Liver (tissue), 9 donors: ENCODE results near the gene ZNF768. TPM values are rescaled to one million over a fixed set of nuclear protein-coding genes. Genes with fewer than 3 reads are reported as not detected.

Experiments used
- DNase-seq: peaks from one replicate; pipeline ENCODE4 v3.0.0-alpha.2; 2017; ENCODE audit warnings: low spot score
- H3K27ac ChIP-seq, 2 donors: one replicate each; pipeline ENCODE4 v1.7.0; 2013; ENCODE audit warnings: inconsistent platforms in 2 of 2, low read length in 2 of 2, control low read depth in 1 of 2, low read depth in 1 of 2, mild to moderate bottlenecking in 1 of 2
- H3K27me3 ChIP-seq, 4 donors: one replicate each; pipeline versions ENCODE4 v1.6.1 to v1.7.0; 2013; ENCODE audit warnings: low read length in 3 of 4, inconsistent platforms in 1 of 4, mild to moderate bottlenecking in 1 of 4, moderate library complexity in 1 of 4; ENCODE audit not compliant: control insufficient read depth in 4 of 4, insufficient read depth in 4 of 4
- H3K36me3 ChIP-seq, 4 donors: one replicate each; pipeline versions ENCODE4 v1.6.1 to v1.7.0; 2013; ENCODE audit warnings: low read length in 3 of 4, mild to moderate bottlenecking in 3 of 4, low read depth in 1 of 4, moderate library complexity in 1 of 4; ENCODE audit not compliant: control insufficient read depth in 4 of 4, insufficient read depth in 3 of 4
- H3K4me1 ChIP-seq, 4 donors: one replicate each; pipeline versions ENCODE4 v1.6.1 to v1.7.0; 2013; ENCODE audit warnings: low read length in 3 of 4, mild to moderate bottlenecking in 3 of 4, moderate library complexity in 1 of 4; ENCODE audit not compliant: control insufficient read depth in 4 of 4, insufficient read depth in 4 of 4
- H3K4me3 ChIP-seq, 3 donors: one replicate each; pipeline versions ENCODE4 v1.6.1 to v1.7.0; 2013; ENCODE audit warnings: low read length in 3 of 3, control low read depth in 1 of 3, low read depth in 1 of 3, mild to moderate bottlenecking in 1 of 3
- H3K9ac ChIP-seq, 2 donors: one replicate each; pipeline ENCODE4 v1.7.0; 2013; ENCODE audit warnings: low read length in 2 of 2, mild to moderate bottlenecking in 2 of 2, moderate library complexity in 2 of 2, control low read depth in 1 of 2, low read depth in 1 of 2
- H3K9me3 ChIP-seq, 4 donors: one replicate each; pipeline versions ENCODE4 v1.6.1 to v1.7.0; 2013; ENCODE audit warnings: low read length in 3 of 4; ENCODE audit not compliant: control insufficient read depth in 4 of 4
- EGR1 ChIP-seq, 2 donors: IDR thresholded peaks; 2 replicates each; pipeline ENCODE4 v1.6.1; 2016 to 2018; ENCODE audit warnings: antibody characterized with exemption in 2 of 2, low read depth in 2 of 2
- FOXA1 ChIP-seq: IDR thresholded peaks from 2 replicates; pipeline ENCODE4 v1.6.1; 2016; ENCODE audit warnings: antibody characterized with exemption
- FOXA2 ChIP-seq: IDR thresholded peaks from 2 replicates; pipeline ENCODE4 v1.6.1; 2016; ENCODE audit warnings: antibody characterized with exemption
- GABPA ChIP-seq, 2 donors: IDR thresholded peaks in 1 of 2; conservative IDR thresholded peaks in 1 of 2; 2 replicates each; pipeline ENCODE4 v1.6.1; 2016; ENCODE audit warnings: antibody characterized with exemption in 2 of 2, mild to moderate bottlenecking in 1 of 2, moderate library complexity in 1 of 2
- HNF4A ChIP-seq, 2 donors: conservative IDR thresholded peaks; 2 replicates each; pipeline ENCODE4 v1.6.1; 2016; ENCODE audit warnings: antibody characterized with exemption in 2 of 2, mild to moderate bottlenecking in 2 of 2
- JUND ChIP-seq, 2 donors: IDR thresholded peaks; 2 replicates each; pipeline ENCODE4 v1.6.1; 2016; ENCODE audit warnings: antibody characterized with exemption in 2 of 2
- MAX ChIP-seq: IDR thresholded peaks from 2 replicates; pipeline ENCODE4 v1.6.1; 2016; ENCODE audit warnings: antibody characterized with exemption
- NR2F2 ChIP-seq: IDR thresholded peaks from 2 replicates; pipeline ENCODE4 v1.6.1; 2016; ENCODE audit warnings: antibody characterized with exemption
- RAD21 ChIP-seq, 2 donors: IDR thresholded peaks; 2 replicates each; pipeline ENCODE4 v1.6.1; 2016; ENCODE audit warnings: antibody characterized with exemption in 2 of 2, mild to moderate bottlenecking in 2 of 2
- RXRA ChIP-seq, 2 donors: IDR thresholded peaks; 2 replicates each; pipeline ENCODE4 v1.6.1; 2017 to 2018; ENCODE audit warnings: antibody characterized with exemption in 2 of 2, mild to moderate bottlenecking in 1 of 2
- SP1 ChIP-seq: IDR thresholded peaks from 2 replicates; pipeline ENCODE4 v1.6.1; 2018; ENCODE audit warnings: antibody characterized with exemption, mild to moderate bottlenecking
- TAF1 ChIP-seq: conservative IDR thresholded peaks from 2 replicates; pipeline ENCODE4 v1.6.1; 2016; ENCODE audit warnings: antibody characterized with exemption, mild to moderate bottlenecking
- YY1 ChIP-seq: IDR thresholded peaks from 2 replicates; pipeline ENCODE4 v1.6.1; 2016; ENCODE audit warnings: antibody characterized with exemption, mild to moderate bottlenecking
- ZBTB33 ChIP-seq: IDR thresholded peaks from 2 replicates; pipeline ENCODE4 v1.6.1; 2016; ENCODE audit warnings: antibody characterized with exemption
- WGBS: extraction: QIAGEN DNeasy Blood & Tissue Kit; methylation state at CpG from one replicate; pipeline ENCODE4 v1.1.7; 2013; 5-methylcytosine and 5-hydroxymethylcytosine counted together
- polyA plus RNA-seq, 2 donors: library from polyadenylated mRNA; stranded (reverse) in 1 of 2; unstranded in 1 of 2; fragments of 200-250 nt in 1 of 2; fragments of >200 nt in 1 of 2; fragmentation: Nextera tagmentation in 1 of 2; extraction: Ambion mirVana in 1 of 2; gene quantifications; one replicate each; pipeline versions ENCODE4 v1.2.1 to v1.2.3, GENCODE V29; 2013 to 2015
- total RNA-seq, 2 donors: library from RNA; depleted of rRNA; stranded (reverse); fragments of >200 nt; gene quantifications; one replicate each; pipeline ENCODE4 v1.2.3, GENCODE V29; 2014
- TF ChIP-seq, protein P1 (sequence below): fragments of 150-350 bp; IDR thresholded peaks from 2 replicates; pipeline ENCODE4 v1.5.1; 2017; ENCODE audit warnings: improper control_type of control experiment, low read depth, low read length; ENCODE audit not compliant: missing input control
- TF ChIP-seq, protein P2 (sequence below): IDR thresholded peaks from 2 replicates; pipeline ENCODE4 v1.6.1; 2016; ENCODE audit warnings: antibody characterized with exemption, mild to moderate bottlenecking
- donor health status: healthy.
- donor health status: healthy.
- donor health status: healthy.
- donor health status: healthy.
- donor health status: healthy.

The ZNF768 gene
- total and polyA plus RNA-seq, 4 donors = 2.2 to 16.9 (median 10.9) TPM

- no peak for DNase-seq
- peaks cover 0 to 3% (median 1%) of the 10 kb centered on the region in 4 donors for H3K4me1 ChIP-seq
- no peaks in the 10 kb centered on the region for H3K9me3 ChIP-seq
- TF ChIP-seq SP1 (no peak), YY1 (no peak), NR2F2 (no peak), GABPA (IDR thresholded peaks at IDR 0.05 in 1 of 2, conservative IDR thresholded peaks at IDR 0.05 in 1 of 2) (no peak), TAF1 (no peak), RXRA (IDR thresholded peaks at IDR 0.05) (no peak), JUND (IDR thresholded peaks at IDR 0.05) (no peak), HNF4A (conservative IDR thresholded peaks at IDR 0.05) (no peak), ZBTB33 (no peak), FOXA1 (no peak), FOXA2 (no peak), RAD21 (IDR thresholded peaks at IDR 0.05) (no peak), MAX (no peak), EGR1 (IDR thresholded peaks at IDR 0.05; ENCODE audit: low read depth in 2 of 2) (no peak)
- TF ChIP-seq, protein P1, sequence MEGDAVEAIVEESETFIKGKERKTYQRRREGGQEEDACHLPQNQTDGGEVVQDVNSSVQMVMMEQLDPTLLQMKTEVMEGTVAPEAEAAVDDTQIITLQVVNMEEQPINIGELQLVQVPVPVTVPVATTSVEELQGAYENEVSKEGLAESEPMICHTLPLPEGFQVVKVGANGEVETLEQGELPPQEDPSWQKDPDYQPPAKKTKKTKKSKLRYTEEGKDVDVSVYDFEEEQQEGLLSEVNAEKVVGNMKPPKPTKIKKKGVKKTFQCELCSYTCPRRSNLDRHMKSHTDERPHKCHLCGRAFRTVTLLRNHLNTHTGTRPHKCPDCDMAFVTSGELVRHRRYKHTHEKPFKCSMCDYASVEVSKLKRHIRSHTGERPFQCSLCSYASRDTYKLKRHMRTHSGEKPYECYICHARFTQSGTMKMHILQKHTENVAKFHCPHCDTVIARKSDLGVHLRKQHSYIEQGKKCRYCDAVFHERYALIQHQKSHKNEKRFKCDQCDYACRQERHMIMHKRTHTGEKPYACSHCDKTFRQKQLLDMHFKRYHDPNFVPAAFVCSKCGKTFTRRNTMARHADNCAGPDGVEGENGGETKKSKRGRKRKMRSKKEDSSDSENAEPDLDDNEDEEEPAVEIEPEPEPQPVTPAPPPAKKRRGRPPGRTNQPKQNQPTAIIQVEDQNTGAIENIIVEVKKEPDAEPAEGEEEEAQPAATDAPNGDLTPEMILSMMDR = no peak
- peaks cover 0 to 8% (median 1%) of the 10 kb centered on the region in 4 donors for H3K36me3 ChIP-seq
- H3K9ac ChIP-seq = no peak overlapping the region
- H3K27ac ChIP-seq = no peak overlapping the region
- WGBS = 74% methylated on average over 8 of the region's 8 CpGs
- no peaks in the 10 kb centered on the region for H3K27me3 ChIP-seq
- no peak overlapping the region for H3K4me3 ChIP-seq
Observed at GRCh38 chr16:30548416-30549253, 22.3 kb upstream of the ZNF768 start.

DNA sequence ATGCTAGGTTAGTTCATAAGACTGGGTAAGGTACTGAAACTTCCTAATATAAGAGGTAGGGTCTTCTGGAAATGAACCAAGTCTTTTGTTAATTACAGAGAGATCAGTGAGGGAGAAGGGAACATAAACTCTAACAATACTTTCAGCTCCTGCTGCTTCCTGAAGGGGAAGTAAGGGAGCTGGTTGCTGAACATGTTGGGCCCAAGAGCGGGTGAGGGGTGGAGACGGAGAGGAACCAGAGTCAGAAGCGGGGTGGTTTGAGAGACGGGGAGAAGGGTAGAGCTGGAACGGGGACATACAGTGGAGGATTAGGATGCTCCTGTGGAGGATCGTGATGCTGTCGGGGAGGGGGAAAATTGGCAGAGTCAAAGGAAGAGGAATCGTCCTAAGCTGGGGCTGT, 19.7 kb upstream of the ZNF768 start:
- Histone ChIP-seq H3K9me3 (no peaks in the 10 kb centered on the region), H3K36me3 (no peaks in the 10 kb centered on the region), H3K27ac (no peak overlapping the region), H3K9ac (no peak overlapping the region), H3K4me3 (no peak overlapping the region), H3K4me1 (no peaks in the 10 kb centered on the region), H3K27me3 (no peaks in the 10 kb centered on the region)
- 89% methylated on average over 8 of the region's 8 CpGs for WGBS
- DNase-seq = no peak
- TF ChIP-seq TAF1 (no peak), RAD21 (IDR thresholded peaks at IDR 0.05) (no peak), RXRA (IDR thresholded peaks at IDR 0.05) (no peak), JUND (IDR thresholded peaks at IDR 0.05) (no peak), ZBTB33 (no peak), MAX (no peak), EGR1 (IDR thresholded peaks at IDR 0.05; ENCODE audit: low read depth in 2 of 2) (no peak)
- TF ChIP-seq, protein P2, sequence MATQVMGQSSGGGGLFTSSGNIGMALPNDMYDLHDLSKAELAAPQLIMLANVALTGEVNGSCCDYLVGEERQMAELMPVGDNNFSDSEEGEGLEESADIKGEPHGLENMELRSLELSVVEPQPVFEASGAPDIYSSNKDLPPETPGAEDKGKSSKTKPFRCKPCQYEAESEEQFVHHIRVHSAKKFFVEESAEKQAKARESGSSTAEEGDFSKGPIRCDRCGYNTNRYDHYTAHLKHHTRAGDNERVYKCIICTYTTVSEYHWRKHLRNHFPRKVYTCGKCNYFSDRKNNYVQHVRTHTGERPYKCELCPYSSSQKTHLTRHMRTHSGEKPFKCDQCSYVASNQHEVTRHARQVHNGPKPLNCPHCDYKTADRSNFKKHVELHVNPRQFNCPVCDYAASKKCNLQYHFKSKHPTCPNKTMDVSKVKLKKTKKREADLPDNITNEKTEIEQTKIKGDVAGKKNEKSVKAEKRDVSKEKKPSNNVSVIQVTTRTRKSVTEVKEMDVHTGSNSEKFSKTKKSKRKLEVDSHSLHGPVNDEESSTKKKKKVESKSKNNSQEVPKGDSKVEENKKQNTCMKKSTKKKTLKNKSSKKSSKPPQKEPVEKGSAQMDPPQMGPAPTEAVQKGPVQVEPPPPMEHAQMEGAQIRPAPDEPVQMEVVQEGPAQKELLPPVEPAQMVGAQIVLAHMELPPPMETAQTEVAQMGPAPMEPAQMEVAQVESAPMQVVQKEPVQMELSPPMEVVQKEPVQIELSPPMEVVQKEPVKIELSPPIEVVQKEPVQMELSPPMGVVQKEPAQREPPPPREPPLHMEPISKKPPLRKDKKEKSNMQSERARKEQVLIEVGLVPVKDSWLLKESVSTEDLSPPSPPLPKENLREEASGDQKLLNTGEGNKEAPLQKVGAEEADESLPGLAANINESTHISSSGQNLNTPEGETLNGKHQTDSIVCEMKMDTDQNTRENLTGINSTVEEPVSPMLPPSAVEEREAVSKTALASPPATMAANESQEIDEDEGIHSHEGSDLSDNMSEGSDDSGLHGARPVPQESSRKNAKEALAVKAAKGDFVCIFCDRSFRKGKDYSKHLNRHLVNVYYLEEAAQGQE = no peak
